Measurements from ENCODE around the gene CCR8.
A peak's percentile ranks its signal among the peaks of the same experiment; 100 is the strongest.

CCR8 gene

GRCh38 chr3:39291903-39292329, 37.6 kb upstream of the CCR8 start:
- H3K27ac ChIP-seq: no peak overlapping the region
- TF ChIP-seq CTCF (conservative IDR thresholded peaks at IDR 0.05; ENCODE audit: low read depth): peak; percentile 92
- DNase-seq (ENCODE audit: low spot score): peak; percentile 50
- CTCF ChIA-PET: interaction anchor here (0.6 to 1.4 kb wide), 13 partner anchors 27 to 326 kb away, joined by 3 to 8 read pairs (median 4); no protein-coding TSS in a partner anchor
- POLR2A ChIA-PET (ENCODE audit: low non-redundant PET): no interaction called here

DNA sequence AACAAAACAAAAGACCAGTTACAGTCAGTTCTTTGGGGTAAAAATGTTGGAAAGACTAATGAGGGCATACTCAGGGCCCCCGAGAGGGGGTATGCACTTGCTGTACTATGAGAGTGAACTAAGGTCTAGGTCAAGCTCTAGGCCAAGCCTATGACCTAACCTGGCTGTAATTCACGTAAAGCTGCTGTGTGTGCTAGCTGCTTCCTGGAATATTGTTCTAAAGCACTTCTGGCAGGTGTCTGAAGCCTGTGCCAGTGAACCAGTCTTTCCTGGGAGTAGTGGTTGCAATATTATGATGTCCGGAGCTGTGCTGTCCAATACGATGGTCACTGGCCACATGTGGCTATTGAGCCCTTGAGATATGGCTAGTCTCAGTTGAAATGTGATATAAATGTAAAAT, 36.5 kb upstream of the CCR8 start:
- no peak overlapping the region for H3K27ac ChIP-seq
- POLR2A ChIA-PET (ENCODE audit: low non-redundant PET): no interaction called here
- CTCF ChIA-PET: interaction anchor here (0.7 kb wide), 1 partner anchor 948 kb away, joined by 3 read pairs; no protein-coding TSS in a partner anchor
- DNase-seq (ENCODE audit: low spot score): no peak
- TF ChIP-seq CTCF (conservative IDR thresholded peaks at IDR 0.05; ENCODE audit: low read depth): no peak

DNA sequence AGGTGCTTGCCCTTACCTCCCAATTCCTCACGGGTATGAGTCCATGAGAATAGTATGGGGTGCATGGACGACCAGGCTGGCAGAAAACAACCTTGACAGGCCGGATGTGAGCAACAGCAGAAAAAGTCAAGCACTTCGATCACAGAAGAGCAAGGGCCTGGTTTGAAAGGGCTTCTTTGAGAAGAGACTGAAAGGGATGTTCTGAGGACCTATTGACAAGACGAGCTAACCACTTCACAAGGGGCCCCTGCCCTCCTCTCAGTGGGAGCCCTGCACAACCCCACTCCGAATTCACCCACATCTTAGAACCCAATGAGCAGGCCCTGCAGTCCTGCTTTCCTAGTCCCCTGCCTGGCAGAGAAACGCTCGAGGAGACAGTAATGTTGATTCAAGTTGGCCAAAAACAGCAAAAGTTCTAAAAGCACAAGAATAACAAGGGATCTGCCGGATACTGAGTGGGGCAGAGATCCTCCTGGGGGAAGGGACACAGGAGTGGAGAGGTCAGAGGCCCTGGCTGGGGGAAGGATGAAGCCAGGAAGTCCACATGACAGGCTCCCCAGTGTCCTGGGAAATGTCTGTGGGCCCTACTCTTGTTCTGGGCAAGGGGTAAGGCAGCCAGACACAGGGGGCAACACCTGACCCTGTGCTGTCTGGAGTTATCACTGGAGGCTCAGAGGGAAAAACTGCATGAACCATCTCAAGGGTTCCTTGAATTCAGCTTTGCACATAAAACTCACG, 34.9 kb upstream of the CCR8 start:
- no peak for TF ChIP-seq CTCF (conservative IDR thresholded peaks at IDR 0.05; ENCODE audit: low read depth)
- POLR2A ChIA-PET (ENCODE audit: low non-redundant PET): no interaction called here
- H3K27ac ChIP-seq: no peak overlapping the region
- CTCF ChIA-PET: interaction anchor here (0.6 kb wide), 1 partner anchor 103 kb away, joined by 3 read pairs; no protein-coding TSS in a partner anchor
- no peak for DNase-seq (ENCODE audit: low spot score)

- TF ChIP-seq CTCF (conservative IDR thresholded peaks at IDR 0.05; ENCODE audit: low read depth): no peak
- CTCF ChIA-PET: interaction anchor here (0.6 kb wide), 2 partner anchors 104 to 636 kb away, joined by 3 to 6 read pairs; no protein-coding TSS in a partner anchor
- no peak for DNase-seq (ENCODE audit: low spot score)
- POLR2A ChIA-PET (ENCODE audit: low non-redundant PET): no interaction called here
- H3K27ac ChIP-seq: no peak overlapping the region
Observed at GRCh38 chr3:39295184-39295775, 34.2 kb upstream of the CCR8 start.

- no peak for DNase-seq (ENCODE audit: low spot score)
- no peak overlapping the region for H3K27ac ChIP-seq
- ChIA-PET POLR2A (ENCODE audit: low non-redundant PET) (no interaction called here), CTCF (interaction anchor here (0.6 kb wide), 1 partner anchor 638 kb away, joined by 6 read pairs; no protein-coding TSS in a partner anchor)
- no peak for TF ChIP-seq CTCF (conservative IDR thresholded peaks at IDR 0.05; ENCODE audit: low read depth)
Observed at GRCh38 chr3:39296197-39297077, 33.1 kb upstream of the CCR8 start.

DNA sequence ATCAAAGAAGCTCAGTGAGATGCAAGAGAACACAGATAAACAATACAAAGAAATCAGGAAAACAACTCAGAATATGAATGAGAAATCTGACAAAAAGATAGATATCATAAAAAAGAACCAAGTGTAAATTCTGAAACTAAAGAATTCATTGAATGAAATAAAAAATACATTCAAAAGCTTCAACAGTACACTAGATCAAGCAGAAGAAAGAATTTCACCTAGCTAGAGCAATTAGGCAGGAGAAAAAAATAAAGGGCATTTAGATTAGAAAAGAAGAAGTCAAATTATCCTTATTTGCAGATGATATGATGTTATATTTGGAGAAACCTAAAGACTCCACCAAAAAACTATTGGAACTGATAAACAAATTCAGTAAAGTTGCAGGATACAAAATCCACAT, 30.2 kb upstream of the CCR8 start:
- TF ChIP-seq CTCF (conservative IDR thresholded peaks at IDR 0.05; ENCODE audit: low read depth): no peak
- DNase-seq (ENCODE audit: low spot score): no peak
- CTCF ChIA-PET: interaction anchor here (0.6 kb wide), 1 partner anchor 95 kb away, joined by 3 read pairs; no protein-coding TSS in a partner anchor
- POLR2A ChIA-PET (ENCODE audit: low non-redundant PET): no interaction called here
- no peak overlapping the region for H3K27ac ChIP-seq

All from RWPE1 (cell line).